PC-3 (cell line): ENCODE results near the gene DIP2C. TPM values are rescaled to one million over a fixed set of nuclear protein-coding genes. Genes with fewer than 3 reads are reported as not detected.
"Not testable (repeated sequence)": the region's sequence is repeated elsewhere in the genome, so short reads cannot be mapped to it uniquely, and the experiment has no call there.

ENCODE experiments used
- ATAC-seq: fragments of 200-7000 bp; cut with Tn5 transposase; 2 replicates; pipeline ENCODE4 v1.9.1; 2020; ENCODE audit warnings: mild to moderate bottlenecking, moderate library complexity
- BruUV-seq: library from RNA; stranded (reverse); fragments of 400-500 nt; replicated peaks from 2 replicates; lab custom pipeline; 2021; lab: Mats Ljungman, UMichigan
- CTCF ChIA-PET: fragments of 300-600 bp; sonication (Branson Sonifier 250); formaldehyde crosslinking; loops from one replicate; lab custom pipeline; 2022; ENCODE audit warnings: antibody characterized with exemption; lab: Charles Lee
- POLR2A ChIA-PET: fragments of 300-600 bp; sonication (Branson Sonifier 250); formaldehyde crosslinking; loops from one replicate; lab custom pipeline; 2022; ENCODE audit warnings: antibody characterized with exemption; ENCODE audit not compliant: unreplicated experiment; lab: Charles Lee
- DNase-seq: peaks from one replicate; pipeline ENCODE4 v3.0.0-alpha.2; 2015
- H2AFZ ChIP-seq: fragments of 300-600 bp; sonication (generic); 2 replicates; pipeline ENCODE4 v1.6.0; 2016; ENCODE audit warnings: antibody characterized with exemption, low read length
- H3F3A ChIP-seq: fragments of 300-600 bp; sonication (generic); one replicate; pipeline ENCODE4 v1.6.0; 2017; ENCODE audit warnings: antibody characterized with exemption, low read length, control low read depth, mild to moderate bottlenecking; ENCODE audit not compliant: unreplicated experiment
- H3K27ac ChIP-seq: fragments of 300-600 bp; sonication (generic); 2 replicates; pipeline ENCODE4 v1.5.1; 2016; ENCODE audit warnings: mild to moderate bottlenecking, low read length
- H3K27me3 ChIP-seq: fragments of 300-600 bp; sonication (generic); 2 replicates; pipeline ENCODE4 v1.6.1; 2016; ENCODE audit warnings: low read length, mixed read lengths
- H3K36me3 ChIP-seq: fragments of 300-600 bp; sonication (generic); 2 replicates; pipeline ENCODE4 v1.6.1; 2016; ENCODE audit warnings: low read depth, mixed run types, low read length, mixed read lengths
- H3K4me1 ChIP-seq: fragments of 300-600 bp; sonication (generic); 2 replicates; pipeline ENCODE4 v1.5.1; 2016; ENCODE audit warnings: low read length; ENCODE audit not compliant: insufficient read depth
- H3K4me2 ChIP-seq: fragments of 300-600 bp; sonication (generic); 2 replicates; pipeline ENCODE4 v1.6.0; 2016; ENCODE audit warnings: low read length
- H3K4me3 ChIP-seq: fragments of 300-600 bp; sonication (generic); 2 replicates; pipeline ENCODE4 v1.5.1; 2016; ENCODE audit warnings: mild to moderate bottlenecking, low read length, mixed read lengths
- H3K79me2 ChIP-seq: fragments of 300-600 bp; sonication (generic); 2 replicates; pipeline ENCODE4 v1.6.1; 2017; ENCODE audit warnings: low read length, mixed read lengths
- H3K9ac ChIP-seq: fragments of 300-600 bp; sonication (generic); 2 replicates; pipeline ENCODE4 v1.6.0; 2016; ENCODE audit warnings: mild to moderate bottlenecking, low read length
- H3K9me2 ChIP-seq: fragments of 300-600 bp; sonication (generic); replicated peaks from 2 replicates; pipeline ENCODE4 v1.6.1; 2016; ENCODE audit warnings: mixed run types, low read length, mixed read lengths
- H3K9me3 ChIP-seq: fragments of 300-600 bp; sonication (generic); 2 replicates; pipeline ENCODE4 v1.6.1; 2016; ENCODE audit warnings: low read length, mixed read lengths
- H4K20me1 ChIP-seq: fragments of 300-600 bp; sonication (generic); 2 replicates; pipeline ENCODE4 v1.6.1; 2016; ENCODE audit warnings: low read length, mixed read lengths
- EZH2 ChIP-seq: fragments of 300-600 bp; sonication (generic); IDR thresholded peaks from one replicate; pipeline ENCODE4 v1.6.1; 2017; ENCODE audit warnings: antibody characterized with exemption, mild to moderate bottlenecking, low read length; ENCODE audit not compliant: unreplicated experiment
- EZH2phosphoT487 ChIP-seq: fragments of 300-600 bp; sonication (generic); IDR thresholded peaks from 2 replicates; pipeline ENCODE4 v1.6.1; 2018; ENCODE audit warnings: mild to moderate bottlenecking, antibody characterized with exemption, low read length, borderline replicate concordance
- intact Hi-C: fragments of 100-400 bp; cut with micrococcal nuclease; formaldehyde crosslinking; loops from 2 replicates; pipeline ENCODE4 v1.9.0; 2023
- total RNA-seq: library from RNA; depleted of rRNA; stranded (reverse); fragments of >200 nt; gene quantifications from 2 replicates; pipeline ENCODE4 v1.2.3, GENCODE V29; 2014
- TF ChIP-seq, protein P1 (sequence below): fragments of 300-600 bp; sonication (generic); conservative IDR thresholded peaks from 2 replicates; pipeline ENCODE4 v1.5.1; 2017; ENCODE audit warnings: antibody characterized with exemption, low read depth, mild to moderate bottlenecking, low read length

The DIP2C gene
- total RNA-seq, 1 experiment from 2014 or later, result 3.1 TPM

DNA sequence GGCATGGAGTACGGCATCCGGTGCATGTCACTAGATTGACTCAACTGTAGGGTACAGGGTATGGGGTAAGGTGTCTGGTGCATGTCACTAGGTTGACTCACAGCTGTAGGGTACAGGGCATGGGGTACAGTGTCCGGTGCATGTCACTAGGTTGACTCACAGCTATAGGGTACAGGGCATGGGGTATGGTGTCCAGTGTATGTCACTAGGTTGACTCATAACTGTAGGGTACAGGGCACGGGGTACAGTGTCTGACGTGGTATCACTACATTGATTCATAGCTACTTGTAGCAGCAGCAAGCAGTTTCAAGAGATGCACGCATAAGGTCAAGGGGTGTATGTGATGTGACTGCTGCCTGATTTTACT, 424.4 kb downstream of the DIP2C start:
- H3K9me3 ChIP-seq, H3K4me2 ChIP-seq, H3K79me2 ChIP-seq, H3F3A ChIP-seq, intact Hi-C loops, BruUV-seq, H3K9ac ChIP-seq, CTCF ChIA-PET, H2AFZ ChIP-seq, H3K36me3 ChIP-seq, H3K4me3 ChIP-seq, H3K9me2 ChIP-seq, H3K4me1 ChIP-seq, H4K20me1 ChIP-seq, H3K27me3 ChIP-seq: not testable (repeated sequence)
- H3K27ac ChIP-seq, result peak overlapping the region; percentile 90
- DNase-seq (peak; percentile 42), ATAC-seq (peak; percentile 78)
- POLR2A ChIA-PET, result interaction anchor here (1.0 kb wide), 1 partner anchor 65 kb away, joined by 13 read pairs; no protein-coding TSS in a partner anchor

DNA sequence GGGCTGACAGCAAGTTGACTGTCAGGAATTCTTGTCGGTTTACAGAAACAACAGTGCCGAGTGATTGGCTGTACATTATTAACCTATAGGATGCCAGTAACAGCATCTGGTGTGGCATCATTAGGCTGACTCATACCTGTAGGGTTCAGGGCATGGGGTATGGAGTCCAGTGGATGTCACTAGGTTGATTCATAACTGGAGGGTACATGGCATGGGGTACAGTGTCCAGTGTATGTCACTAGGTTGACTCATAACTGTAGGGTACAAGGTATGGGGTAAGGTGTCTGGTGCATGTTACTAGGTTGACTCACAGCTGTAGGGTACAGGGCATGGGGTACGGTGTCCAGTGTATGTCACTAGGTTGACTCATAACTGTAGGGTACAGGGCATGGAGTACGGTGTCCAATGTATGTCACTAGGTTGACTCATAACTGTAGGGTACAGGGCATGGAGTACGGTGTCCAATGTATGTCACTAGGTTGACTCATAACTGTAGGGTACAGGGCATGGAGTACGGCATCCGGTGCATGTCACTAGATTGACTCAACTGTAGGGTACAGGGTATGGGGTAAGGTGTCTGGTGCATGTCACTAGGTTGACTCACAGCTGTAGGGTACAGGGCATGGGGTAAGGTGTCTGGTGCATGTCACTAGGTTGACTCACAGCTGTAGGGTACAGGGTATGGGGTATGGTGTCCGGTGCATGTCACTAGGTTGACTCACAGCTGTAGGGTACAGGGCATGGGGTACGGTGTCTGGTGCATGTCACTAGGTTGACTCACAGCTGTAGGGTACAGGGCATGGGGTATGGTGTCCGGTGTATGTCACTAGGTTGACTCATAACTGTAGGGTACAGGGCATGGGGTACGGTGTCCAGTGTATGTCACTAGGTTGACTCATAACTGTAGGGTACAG, 425.1 kb downstream of the DIP2C start:
- CTCF ChIA-PET, result not testable (repeated sequence)

DNA sequence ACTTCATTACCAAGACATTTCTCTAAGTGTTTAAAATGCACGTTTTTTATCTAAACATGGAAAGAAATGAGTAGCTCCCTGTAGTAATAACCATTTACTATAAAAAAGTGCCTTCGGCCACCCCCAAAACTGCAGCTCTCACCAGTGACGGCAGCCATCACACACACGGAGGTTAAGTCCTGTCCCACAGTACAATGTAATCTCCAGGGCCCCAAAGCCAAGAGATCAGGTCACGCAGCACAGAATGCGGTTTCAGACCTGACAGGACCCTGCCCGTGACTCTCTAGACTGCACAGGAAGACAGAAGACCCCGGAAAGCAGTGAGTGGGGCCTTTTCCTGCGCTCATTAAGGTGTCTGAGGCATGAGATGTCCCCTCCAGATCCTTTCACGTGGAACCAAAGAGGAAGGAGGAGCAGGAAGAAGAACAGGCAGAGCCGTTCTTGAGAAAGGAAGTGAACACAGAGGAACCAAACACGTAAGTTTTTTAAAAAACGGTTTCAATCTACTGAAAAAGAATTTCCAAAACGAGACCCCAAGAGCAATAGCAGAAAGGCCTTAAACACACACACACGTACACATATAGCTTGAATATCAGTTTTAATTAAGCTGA, 428.5 kb downstream of the DIP2C start:
- Histone ChIP-seq H3K79me2 (no peaks in the 10 kb centered on the region), H3F3A (peaks cover 4% of the 10 kb centered on the region), H3K9me3 (no peaks in the 10 kb centered on the region), H3K27ac (no peak overlapping the region), H4K20me1 (no peaks in the 10 kb centered on the region), H3K9ac (no peak overlapping the region), H3K4me3 (no peak overlapping the region), H3K4me1 (peaks cover 5% of the 10 kb centered on the region; the same call in 1 of the 2 replicates), H2AFZ (no peak overlapping the region), H3K36me3 (no peaks in the 10 kb centered on the region), H3K4me2 (no peak overlapping the region), H3K27me3 (no peaks in the 10 kb centered on the region), H3K9me2 (no peaks in the 10 kb centered on the region)
- ChIA-PET POLR2A (no interaction called here), CTCF (no interaction called here)
- BruUV-seq, result no TSS peak
- no peak for DNase-seq
- intact Hi-C loops, result no loop called here
- TF ChIP-seq EZH2, result no peak
- TF ChIP-seq, protein P1, sequence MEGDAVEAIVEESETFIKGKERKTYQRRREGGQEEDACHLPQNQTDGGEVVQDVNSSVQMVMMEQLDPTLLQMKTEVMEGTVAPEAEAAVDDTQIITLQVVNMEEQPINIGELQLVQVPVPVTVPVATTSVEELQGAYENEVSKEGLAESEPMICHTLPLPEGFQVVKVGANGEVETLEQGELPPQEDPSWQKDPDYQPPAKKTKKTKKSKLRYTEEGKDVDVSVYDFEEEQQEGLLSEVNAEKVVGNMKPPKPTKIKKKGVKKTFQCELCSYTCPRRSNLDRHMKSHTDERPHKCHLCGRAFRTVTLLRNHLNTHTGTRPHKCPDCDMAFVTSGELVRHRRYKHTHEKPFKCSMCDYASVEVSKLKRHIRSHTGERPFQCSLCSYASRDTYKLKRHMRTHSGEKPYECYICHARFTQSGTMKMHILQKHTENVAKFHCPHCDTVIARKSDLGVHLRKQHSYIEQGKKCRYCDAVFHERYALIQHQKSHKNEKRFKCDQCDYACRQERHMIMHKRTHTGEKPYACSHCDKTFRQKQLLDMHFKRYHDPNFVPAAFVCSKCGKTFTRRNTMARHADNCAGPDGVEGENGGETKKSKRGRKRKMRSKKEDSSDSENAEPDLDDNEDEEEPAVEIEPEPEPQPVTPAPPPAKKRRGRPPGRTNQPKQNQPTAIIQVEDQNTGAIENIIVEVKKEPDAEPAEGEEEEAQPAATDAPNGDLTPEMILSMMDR, result no peak
- no peak for TF ChIP-seq EZH2phosphoT487
- no peak for ATAC-seq

More for the DNA sequence above, 425.1 kb downstream of the DIP2C start:
- H3K36me3 ChIP-seq, H3K4me3 ChIP-seq, H3K4me2 ChIP-seq, H3K4me1 ChIP-seq, intact Hi-C loops, H2AFZ ChIP-seq, H3F3A ChIP-seq, H3K9me3 ChIP-seq, H3K9me2 ChIP-seq, H3K27me3 ChIP-seq, POLR2A ChIA-PET, H3K79me2 ChIP-seq, H4K20me1 ChIP-seq, BruUV-seq: not testable (repeated sequence)
- H3K9ac ChIP-seq, result peak overlapping the region; percentile 15; the same call in 1 of the 2 replicates
- H3K27ac ChIP-seq, result peak overlapping the region; percentile 90
- DNase-seq (peak; percentile 60), ATAC-seq (peak; percentile 70)
